ENCODE measurements around the gene GRPEL1. TPM values are rescaled to one million over a fixed set of nuclear protein-coding genes. Genes with fewer than 3 reads are reported as not detected.

Gene GRPEL1
- total and polyA plus RNA-seq, 9 of the 15 experiments (the other 6 are each of a cell fraction or from before 2014, with no cell fraction given) = 43.4 to 192 (median 86.6) TPM

- TF ChIP-seq, protein P1, sequence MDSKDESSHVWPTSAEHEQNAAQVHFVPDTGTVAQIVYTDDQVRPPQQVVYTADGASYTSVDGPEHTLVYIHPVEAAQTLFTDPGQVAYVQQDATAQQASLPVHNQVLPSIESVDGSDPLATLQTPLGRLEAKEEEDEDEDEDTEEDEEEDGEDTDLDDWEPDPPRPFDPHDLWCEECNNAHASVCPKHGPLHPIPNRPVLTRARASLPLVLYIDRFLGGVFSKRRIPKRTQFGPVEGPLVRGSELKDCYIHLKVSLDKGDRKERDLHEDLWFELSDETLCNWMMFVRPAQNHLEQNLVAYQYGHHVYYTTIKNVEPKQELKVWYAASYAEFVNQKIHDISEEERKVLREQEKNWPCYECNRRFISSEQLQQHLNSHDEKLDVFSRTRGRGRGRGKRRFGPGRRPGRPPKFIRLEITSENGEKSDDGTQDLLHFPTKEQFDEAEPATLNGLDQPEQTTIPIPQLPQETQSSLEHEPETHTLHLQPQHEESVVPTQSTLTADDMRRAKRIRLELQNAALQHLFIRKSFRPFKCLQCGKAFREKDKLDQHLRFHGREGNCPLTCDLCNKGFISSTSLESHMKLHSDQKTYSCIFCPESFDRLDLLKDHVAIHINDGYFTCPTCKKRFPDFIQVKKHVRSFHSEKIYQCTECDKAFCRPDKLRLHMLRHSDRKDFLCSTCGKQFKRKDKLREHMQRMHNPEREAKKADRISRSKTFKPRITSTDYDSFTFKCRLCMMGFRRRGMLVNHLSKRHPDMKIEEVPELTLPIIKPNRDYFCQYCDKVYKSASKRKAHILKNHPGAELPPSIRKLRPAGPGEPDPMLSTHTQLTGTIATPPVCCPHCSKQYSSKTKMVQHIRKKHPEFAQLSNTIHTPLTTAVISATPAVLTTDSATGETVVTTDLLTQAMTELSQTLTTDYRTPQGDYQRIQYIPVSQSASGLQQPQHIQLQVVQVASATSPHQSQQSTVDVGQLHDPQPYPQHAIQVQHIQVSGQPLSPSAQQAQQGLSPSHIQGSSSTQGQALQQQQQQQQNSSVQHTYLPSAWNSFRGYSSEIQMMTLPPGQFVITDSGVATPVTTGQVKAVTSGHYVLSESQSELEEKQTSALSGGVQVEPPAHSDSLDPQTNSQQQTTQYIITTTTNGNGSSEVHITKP (IDR thresholded peaks at IDR 0.05; ENCODE audit: partially characterized antibody) = no peak
- TF ChIP-seq POLR2AphosphoS5 (IDR thresholded peaks at IDR 0.05; ENCODE audit: control insufficient read depth, insufficient read depth, low read depth, low read length) (no peak), ATF7 (IDR thresholded peaks at IDR 0.05) (no peak), ARID3B (CRISPR knock-in tag; IDR thresholded peaks at IDR 0.05; ENCODE audit: borderline replicate concordance) (no peak), RBM14 (IDR thresholded peaks at IDR 0.05; ENCODE audit: borderline replicate concordance, insufficient read depth, low read depth, low read length) (no peak), ZBED1 (IDR thresholded peaks at IDR 0.05) (no peak), ZNF511 (CRISPR knock-in tag; IDR thresholded peaks at IDR 0.05) (no peak), CBX5 (IDR thresholded peaks at IDR 0.05; ENCODE audit: borderline replicate concordance, low read depth) (no peak), MECOM (CRISPR knock-in tag; IDR thresholded peaks at IDR 0.05) (no peak), BCL6 (CRISPR knock-in tag; IDR thresholded peaks at IDR 0.05) (no peak), TAL1 (IDR thresholded peaks at IDR 0.05) (no peak)
- TF ChIP-seq, protein P2, sequence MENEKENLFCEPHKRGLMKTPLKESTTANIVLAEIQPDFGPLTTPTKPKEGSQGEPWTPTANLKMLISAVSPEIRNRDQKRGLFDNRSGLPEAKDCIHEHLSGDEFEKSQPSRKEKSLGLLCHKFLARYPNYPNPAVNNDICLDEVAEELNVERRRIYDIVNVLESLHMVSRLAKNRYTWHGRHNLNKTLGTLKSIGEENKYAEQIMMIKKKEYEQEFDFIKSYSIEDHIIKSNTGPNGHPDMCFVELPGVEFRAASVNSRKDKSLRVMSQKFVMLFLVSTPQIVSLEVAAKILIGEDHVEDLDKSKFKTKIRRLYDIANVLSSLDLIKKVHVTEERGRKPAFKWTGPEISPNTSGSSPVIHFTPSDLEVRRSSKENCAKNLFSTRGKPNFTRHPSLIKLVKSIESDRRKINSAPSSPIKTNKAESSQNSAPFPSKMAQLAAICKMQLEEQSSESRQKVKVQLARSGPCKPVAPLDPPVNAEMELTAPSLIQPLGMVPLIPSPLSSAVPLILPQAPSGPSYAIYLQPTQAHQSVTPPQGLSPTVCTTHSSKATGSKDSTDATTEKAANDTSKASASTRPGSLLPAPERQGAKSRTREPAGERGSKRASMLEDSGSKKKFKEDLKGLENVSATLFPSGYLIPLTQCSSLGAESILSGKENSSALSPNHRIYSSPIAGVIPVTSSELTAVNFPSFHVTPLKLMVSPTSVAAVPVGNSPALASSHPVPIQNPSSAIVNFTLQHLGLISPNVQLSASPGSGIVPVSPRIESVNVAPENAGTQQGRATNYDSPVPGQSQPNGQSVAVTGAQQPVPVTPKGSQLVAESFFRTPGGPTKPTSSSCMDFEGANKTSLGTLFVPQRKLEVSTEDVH (IDR thresholded peaks at IDR 0.05; ENCODE audit: low read depth, partially characterized antibody) = no peak
Observed at GRCh38 chr4:7045961-7046921, 21.6 kb downstream of the GRPEL1 start (continued).

Data from K562 (cell line).